Measurements from ENCODE around the gene ADAMTSL3. TPM values are rescaled to one million over a fixed set of nuclear protein-coding genes. Genes with fewer than 3 reads are reported as not detected.
A peak's percentile ranks its signal among the peaks of the same experiment; 100 is the strongest.

ADAMTSL3 gene
- total RNA-seq, 1 experiment from 2014 or later: 0.23 TPM

- Histone ChIP-seq H3K36me3 (no peaks in the 10 kb centered on the region), H3K27me3 (no peaks in the 10 kb centered on the region), H3K9me3 (no peaks in the 10 kb centered on the region; the same call in 1 of the 2 replicates), H3K4me3 (no peak overlapping the region)
- no peak for DNase-seq
These were observed 59.3 kb downstream of the ADAMTSL3 start for GRCh38 chr15:83713242-83713641.

GRCh38 chr15:83714939-83715628, 61.2 kb downstream of the ADAMTSL3 start:
- H3K4me3 ChIP-seq: no peak overlapping the region
- no peaks in the 10 kb centered on the region for H3K36me3 ChIP-seq
- DNase-seq: peak; percentile 35
- no peaks in the 10 kb centered on the region for H3K27me3 ChIP-seq
- no peaks in the 10 kb centered on the region; the same call in 1 of the 2 replicates for H3K9me3 ChIP-seq

GRCh38 chr15:83716605-83717004, 62.7 kb downstream of the ADAMTSL3 start:
- Histone ChIP-seq H3K9me3 (no peaks in the 10 kb centered on the region; the same call in 1 of the 2 replicates), H3K36me3 (no peaks in the 10 kb centered on the region), H3K4me3 (no peak overlapping the region), H3K27me3 (no peaks in the 10 kb centered on the region)
- no peak for DNase-seq

- Histone ChIP-seq H3K4me3 (no peak overlapping the region), H3K36me3 (no peaks in the 10 kb centered on the region)
- no peak for DNase-seq
These were observed 63.1 kb downstream of the ADAMTSL3 start for GRCh38 chr15:83717010-83717409.

GRCh38 chr15:83720468-83720867, 66.5 kb downstream of the ADAMTSL3 start:
- no peaks in the 10 kb centered on the region for H3K9me3 ChIP-seq
- H3K4me3 ChIP-seq: no peak overlapping the region
- H3K36me3 ChIP-seq: no peaks in the 10 kb centered on the region
- no peaks in the 10 kb centered on the region for H3K27me3 ChIP-seq
- DNase-seq: no peak

More at GRCh38 chr15:83717010-83717409, 63.1 kb downstream of the ADAMTSL3 start:
- no peaks in the 10 kb centered on the region for H3K27me3 ChIP-seq
- H3K9me3 ChIP-seq: no peaks in the 10 kb centered on the region; the same call in 1 of the 2 replicates

GRCh38 chr15:83721031-83721430, 67.1 kb downstream of the ADAMTSL3 start:
- H3K9me3 ChIP-seq: no peaks in the 10 kb centered on the region
- no peak for DNase-seq
- H3K36me3 ChIP-seq: no peaks in the 10 kb centered on the region
- H3K4me3 ChIP-seq: no peak overlapping the region
- H3K27me3 ChIP-seq: no peaks in the 10 kb centered on the region

GRCh38 chr15:83721981-83722380, 68.1 kb downstream of the ADAMTSL3 start:
- 0 out of 2 replicates have a peak, but pooled peaks cover 2% of the 10 kb centered on the region for H3K9me3 ChIP-seq
- H3K36me3 ChIP-seq: no peaks in the 10 kb centered on the region
- no peaks in the 10 kb centered on the region for H3K27me3 ChIP-seq
- H3K4me3 ChIP-seq: no peak overlapping the region
- no peak for DNase-seq

- no peak for DNase-seq
- Histone ChIP-seq H3K27me3 (no peaks in the 10 kb centered on the region), H3K9me3 (0 out of 2 replicates have a peak, but pooled peaks cover 2% of the 10 kb centered on the region), H3K36me3 (no peaks in the 10 kb centered on the region), H3K4me3 (no peak overlapping the region)
These were observed 69.3 kb downstream of the ADAMTSL3 start for GRCh38 chr15:83723216-83723615.

- DNase-seq: no peak
- no peaks in the 10 kb centered on the region for H3K36me3 ChIP-seq
- no peaks in the 10 kb centered on the region for H3K27me3 ChIP-seq
- no peak overlapping the region for H3K4me3 ChIP-seq
- peaks cover 5% of the 10 kb centered on the region; the same call in 1 of the 2 replicates for H3K9me3 ChIP-seq
These were observed 78.3 kb downstream of the ADAMTSL3 start for GRCh38 chr15:83732196-83732595.

- no peaks in the 10 kb centered on the region for H3K36me3 ChIP-seq
- H3K9me3 ChIP-seq: peaks cover 5% of the 10 kb centered on the region; the same call in 1 of the 2 replicates
- DNase-seq: no peak
- H3K4me3 ChIP-seq: no peak overlapping the region
- H3K27me3 ChIP-seq: no peaks in the 10 kb centered on the region
These were observed 78.8 kb downstream of the ADAMTSL3 start for GRCh38 chr15:83732770-83733169.

GRCh38 chr15:83733206-83733605, 79.3 kb downstream of the ADAMTSL3 start:
- H3K27me3 ChIP-seq: no peaks in the 10 kb centered on the region
- H3K4me3 ChIP-seq: no peak overlapping the region
- H3K9me3 ChIP-seq: peaks cover 5% of the 10 kb centered on the region; the same call in 1 of the 2 replicates
- DNase-seq: peak; percentile 68
- H3K36me3 ChIP-seq: no peaks in the 10 kb centered on the region

- peaks cover 5% of the 10 kb centered on the region; the same call in 1 of the 2 replicates for H3K9me3 ChIP-seq
- DNase-seq: no peak
- no peak overlapping the region for H3K4me3 ChIP-seq
- H3K27me3 ChIP-seq: no peaks in the 10 kb centered on the region
- H3K36me3 ChIP-seq: no peaks in the 10 kb centered on the region
These were observed 79.8 kb downstream of the ADAMTSL3 start for GRCh38 chr15:83733691-83734090.

- H3K27me3 ChIP-seq: no peaks in the 10 kb centered on the region
- H3K9me3 ChIP-seq: peaks cover 5% of the 10 kb centered on the region; the same call in 1 of the 2 replicates
- DNase-seq: no peak
- no peaks in the 10 kb centered on the region for H3K36me3 ChIP-seq
- no peak overlapping the region for H3K4me3 ChIP-seq
These were observed 80.6 kb downstream of the ADAMTSL3 start for GRCh38 chr15:83734487-83734886.

- Histone ChIP-seq H3K36me3 (no peaks in the 10 kb centered on the region), H3K27me3 (no peaks in the 10 kb centered on the region), H3K9me3 (no peaks in the 10 kb centered on the region), H3K4me3 (no peak overlapping the region)
- DNase-seq: no peak
These were observed 85.7 kb downstream of the ADAMTSL3 start for GRCh38 chr15:83739629-83740028.

- Histone ChIP-seq H3K36me3 (no peaks in the 10 kb centered on the region), H3K9me3 (no peaks in the 10 kb centered on the region), H3K27me3 (no peaks in the 10 kb centered on the region), H3K4me3 (no peak overlapping the region)
- no peak for DNase-seq
These were observed 91.8 kb downstream of the ADAMTSL3 start for GRCh38 chr15:83745771-83746170.

GRCh38 chr15:83746231-83746630, 92.3 kb downstream of the ADAMTSL3 start:
- DNase-seq: no peak
- Histone ChIP-seq H3K27me3 (no peaks in the 10 kb centered on the region), H3K9me3 (no peaks in the 10 kb centered on the region), H3K36me3 (no peaks in the 10 kb centered on the region), H3K4me3 (no peak overlapping the region)

GRCh38 chr15:83747050-83747717, 93.3 kb downstream of the ADAMTSL3 start:
- no peaks in the 10 kb centered on the region for H3K36me3 ChIP-seq
- no peaks in the 10 kb centered on the region for H3K27me3 ChIP-seq
- no peaks in the 10 kb centered on the region for H3K9me3 ChIP-seq
- peak; percentile 47 for DNase-seq
- peak overlapping the region; percentile 10; the same call in 1 of the 2 replicates for H3K4me3 ChIP-seq

- Histone ChIP-seq H3K36me3 (no peaks in the 10 kb centered on the region), H3K4me3 (no peak overlapping the region), H3K27me3 (no peaks in the 10 kb centered on the region), H3K9me3 (no peaks in the 10 kb centered on the region)
- DNase-seq: no peak
These were observed 93.8 kb downstream of the ADAMTSL3 start for GRCh38 chr15:83747718-83748110.
